Ishikawa (cell line): ENCODE measurements around the gene AZI2.

Experiments
- EP300 ChIP-seq: IDR thresholded peaks from 2 replicates; pipeline ENCODE4 v1.6.1; 2012; ENCODE audit warnings: borderline replicate concordance
- RAD21 ChIP-seq: IDR thresholded peaks from 2 replicates; pipeline ENCODE4 v1.6.1; 2012; ENCODE audit warnings: low read depth
- YY1 ChIP-seq: IDR thresholded peaks from 2 replicates; pipeline ENCODE4 v1.6.1; 2012; ENCODE audit warnings: low read depth
- TF ChIP-seq, protein P1 (sequence below): IDR thresholded peaks from 2 replicates; pipeline ENCODE4 v1.6.1; 2012; ENCODE audit warnings: low read depth, mild to moderate bottlenecking
- TF ChIP-seq, protein P2 (sequence below): IDR thresholded peaks from 2 replicates; pipeline ENCODE4 v1.6.1; 2012

DNA sequence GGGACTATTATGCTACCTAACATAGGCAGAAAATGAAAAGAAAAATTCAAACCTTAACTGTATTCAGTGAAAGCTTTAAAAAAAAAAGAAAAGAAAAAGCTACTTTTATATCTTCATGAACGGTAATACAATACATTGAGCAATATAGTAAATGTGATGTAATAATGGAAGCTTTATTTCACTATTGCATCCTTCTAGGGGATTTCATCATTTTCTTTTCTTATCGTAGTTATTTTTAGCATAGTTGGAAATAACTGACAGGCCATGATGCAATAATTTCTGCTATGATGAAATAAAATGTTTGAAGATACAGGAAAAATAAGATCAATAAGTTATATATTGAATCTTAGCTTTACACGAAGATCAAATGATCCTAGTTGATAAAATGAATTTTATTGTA, 40.4 kb downstream of the AZI2 start:
- TF ChIP-seq RAD21 (no peak), YY1 (no peak), EP300 (no peak)
- TF ChIP-seq, protein P1, sequence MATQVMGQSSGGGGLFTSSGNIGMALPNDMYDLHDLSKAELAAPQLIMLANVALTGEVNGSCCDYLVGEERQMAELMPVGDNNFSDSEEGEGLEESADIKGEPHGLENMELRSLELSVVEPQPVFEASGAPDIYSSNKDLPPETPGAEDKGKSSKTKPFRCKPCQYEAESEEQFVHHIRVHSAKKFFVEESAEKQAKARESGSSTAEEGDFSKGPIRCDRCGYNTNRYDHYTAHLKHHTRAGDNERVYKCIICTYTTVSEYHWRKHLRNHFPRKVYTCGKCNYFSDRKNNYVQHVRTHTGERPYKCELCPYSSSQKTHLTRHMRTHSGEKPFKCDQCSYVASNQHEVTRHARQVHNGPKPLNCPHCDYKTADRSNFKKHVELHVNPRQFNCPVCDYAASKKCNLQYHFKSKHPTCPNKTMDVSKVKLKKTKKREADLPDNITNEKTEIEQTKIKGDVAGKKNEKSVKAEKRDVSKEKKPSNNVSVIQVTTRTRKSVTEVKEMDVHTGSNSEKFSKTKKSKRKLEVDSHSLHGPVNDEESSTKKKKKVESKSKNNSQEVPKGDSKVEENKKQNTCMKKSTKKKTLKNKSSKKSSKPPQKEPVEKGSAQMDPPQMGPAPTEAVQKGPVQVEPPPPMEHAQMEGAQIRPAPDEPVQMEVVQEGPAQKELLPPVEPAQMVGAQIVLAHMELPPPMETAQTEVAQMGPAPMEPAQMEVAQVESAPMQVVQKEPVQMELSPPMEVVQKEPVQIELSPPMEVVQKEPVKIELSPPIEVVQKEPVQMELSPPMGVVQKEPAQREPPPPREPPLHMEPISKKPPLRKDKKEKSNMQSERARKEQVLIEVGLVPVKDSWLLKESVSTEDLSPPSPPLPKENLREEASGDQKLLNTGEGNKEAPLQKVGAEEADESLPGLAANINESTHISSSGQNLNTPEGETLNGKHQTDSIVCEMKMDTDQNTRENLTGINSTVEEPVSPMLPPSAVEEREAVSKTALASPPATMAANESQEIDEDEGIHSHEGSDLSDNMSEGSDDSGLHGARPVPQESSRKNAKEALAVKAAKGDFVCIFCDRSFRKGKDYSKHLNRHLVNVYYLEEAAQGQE, result no peak
- TF ChIP-seq, protein P2, sequence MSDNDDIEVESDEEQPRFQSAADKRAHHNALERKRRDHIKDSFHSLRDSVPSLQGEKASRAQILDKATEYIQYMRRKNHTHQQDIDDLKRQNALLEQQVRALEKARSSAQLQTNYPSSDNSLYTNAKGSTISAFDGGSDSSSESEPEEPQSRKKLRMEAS, result no peak
